Gastrocnemius medialis (tissue), 4 donors: ENCODE results near the gene NR6A1. TPM values are rescaled to one million over a fixed set of nuclear protein-coding genes. Genes with fewer than 3 reads are reported as not detected.

ENCODE experiments used
- ATAC-seq, 2 donors: fragments of 150-250 bp; one replicate each; pipeline ENCODE4 v1.9.1; 2016
- DNase-seq, 2 donors: peaks; one replicate each; pipeline ENCODE4 v3.0.0-alpha.2; 2019
- H3K27ac ChIP-seq, 4 donors: fragments of 200-600 bp; sonication (generic); 1 replicate in 1 of 4; 2 replicates in 3 of 4; pipeline ENCODE4 v1.5.1; 2016 to 2018; ENCODE audit warnings: mild to moderate bottlenecking in 2 of 4, moderate library complexity in 1 of 4
- H3K27me3 ChIP-seq, 3 donors: fragments of 200-600 bp; sonication (generic) in 2 of 3; 1 replicate in 1 of 3; 2 replicates in 2 of 3; pipeline versions ENCODE4 v1.5.1 to v1.6.0; 2016 to 2019; ENCODE audit warnings: mild to moderate bottlenecking in 1 of 3, moderate library complexity in 1 of 3
- H3K36me3 ChIP-seq, 2 donors: fragments of 200-600 bp; sonication (generic) in 1 of 2; one replicate each; pipeline ENCODE4 v1.5.1; 2017 to 2018
- H3K4me1 ChIP-seq, 2 donors: fragments of 200-600 bp; sonication (generic) in 1 of 2; one replicate each; pipeline ENCODE4 v1.5.1; 2016 to 2017; ENCODE audit warnings: mild to moderate bottlenecking in 2 of 2
- H3K4me3 ChIP-seq, 4 donors: fragments of 200-600 bp; sonication (generic) in 3 of 4; 1 replicate in 1 of 4; 2 replicates in 3 of 4; pipeline ENCODE4 v1.5.1; 2016 to 2019; ENCODE audit warnings: mild to moderate bottlenecking in 2 of 4
- H3K9me3 ChIP-seq, 3 donors: fragments of 200-600 bp; sonication (generic) in 2 of 3; 1 replicate in 1 of 3; 2 replicates in 2 of 3; pipeline ENCODE4 v1.5.1; 2016 to 2019
- CTCF ChIP-seq, 5 experiments: fragments of 450-650 bp in 3 of 5; fragments of 200-600 bp in 2 of 5; sonication (generic) in 2 of 5; IDR thresholded peaks in 4 of 5; conservative IDR thresholded peaks in 1 of 5; 1 replicate in 4 of 5; 2 replicates in 1 of 5; pipeline ENCODE4 v1.5.1; 2016 to 2019; ENCODE audit warnings: antibody characterized with exemption in 5 of 5, mild to moderate bottlenecking in 3 of 5, moderate library complexity in 3 of 5
- POLR2A ChIP-seq, 2 donors: fragments of 450-650 bp; IDR thresholded peaks; one replicate each; pipeline ENCODE4 v1.6.1; 2017; ENCODE audit warnings: antibody characterized with exemption in 2 of 2, mild to moderate bottlenecking in 2 of 2, moderate library complexity in 2 of 2
- in situ Hi-C, 4 donors: fragments of 200-750 bp; cut with MboI; loops; one replicate each; pipeline versions ENCODE4 v1.15.0 to v1.8.0; 2017; ENCODE audit warnings: low sequenced_read_pairs in 4 of 4
- intact Hi-C: fragments of 100-400 bp; cut with DNase I; formaldehyde crosslinking; loops from one replicate; pipeline ENCODE4 v1.15.1; 2023; ENCODE audit warnings: low total_unique reads
- total RNA-seq, 4 donors: library from RNA; depleted of rRNA; stranded (reverse); fragments of >200 nt; gene quantifications; one replicate each; pipeline versions ENCODE4 v1.1.0 to v1.2.3, GENCODE V29; 2016

Gene NR6A1
- total RNA-seq, 4 donors from 2014 or later, result 0.58 to 5.6 (median 2.1) TPM

GRCh38 chr9:124551472-124552272, 219.4 kb downstream of the NR6A1 start:
- in situ Hi-C loops, result no loop called here

DNA sequence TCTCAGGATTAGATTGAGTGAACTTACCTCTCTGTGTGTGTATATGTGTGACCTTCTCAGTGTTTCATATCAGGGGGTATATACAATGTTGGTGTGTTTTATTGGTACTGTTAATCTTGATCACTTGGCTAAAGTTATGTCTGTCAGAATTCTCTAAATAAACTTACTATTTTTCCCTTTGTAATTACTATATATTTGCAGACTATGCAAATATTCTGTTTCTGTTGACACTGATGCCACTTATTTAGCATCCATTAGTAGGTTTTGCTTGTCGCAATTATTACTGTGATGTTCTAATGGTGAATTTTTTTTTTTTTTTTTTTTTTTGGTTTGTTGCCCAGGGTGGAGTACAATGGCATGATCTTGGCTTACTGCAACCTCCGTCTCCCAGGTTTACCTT, 221.0 kb downstream of the NR6A1 start:
- in situ Hi-C loops (no loop called here), intact Hi-C loops (no loop called here)
- no peaks in the 10 kb centered on the region for H3K36me3 ChIP-seq
- no peak overlapping the region for H3K4me3 ChIP-seq
- H3K9me3 ChIP-seq, result no peaks in the 10 kb centered on the region
- no peak for ATAC-seq
- H3K27ac ChIP-seq, result no peak overlapping the region
- TF ChIP-seq CTCF (IDR thresholded peaks at IDR 0.05 in 4 of 5, conservative IDR thresholded peaks at IDR 0.05 in 1 of 5), result no peak
- no peak for TF ChIP-seq POLR2A (IDR thresholded peaks at IDR 0.05)
- H3K4me1 ChIP-seq, result no peaks in the 10 kb centered on the region
- H3K27me3 ChIP-seq, result no peaks in the 10 kb centered on the region
- no peak for DNase-seq

More at GRCh38 chr9:124551472-124552272, 219.4 kb downstream of the NR6A1 start:
- Histone ChIP-seq H3K27ac (no peak overlapping the region), H3K4me1 (no peaks in the 10 kb centered on the region), H3K9me3 (no peaks in the 10 kb centered on the region), H3K4me3 (no peak overlapping the region), H3K27me3 (no peaks in the 10 kb centered on the region), H3K36me3 (no peaks in the 10 kb centered on the region)
- DNase-seq, result no peak
- no peak for TF ChIP-seq POLR2A (IDR thresholded peaks at IDR 0.05)
- peak in 1 of 5 experiments; percentile 29 for TF ChIP-seq CTCF (IDR thresholded peaks at IDR 0.05 in 4 of 5, conservative IDR thresholded peaks at IDR 0.05 in 1 of 5)
- intact Hi-C loops, result no loop called here
- ATAC-seq, result peak in 1 of 2 donors; percentile 46

DNA sequence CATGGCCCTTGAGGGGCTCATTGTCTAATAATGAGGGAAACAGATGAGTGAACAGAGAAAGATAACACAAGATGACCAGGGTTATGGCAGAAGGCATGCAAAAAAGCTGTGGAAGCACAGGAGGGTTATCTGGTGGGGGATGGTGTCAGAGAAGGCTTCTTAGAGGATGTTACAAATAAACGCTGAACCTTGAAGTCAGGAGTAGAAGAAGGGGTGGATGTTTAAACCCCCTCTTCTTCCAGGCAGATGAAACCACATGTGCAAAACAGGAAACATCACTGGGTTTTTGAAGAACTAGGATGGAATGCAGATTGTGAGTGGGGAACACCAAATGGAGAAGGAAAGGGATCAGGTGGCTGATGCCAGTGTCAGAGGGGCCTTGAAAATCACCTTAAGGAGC, 222.1 kb downstream of the NR6A1 start:
- DNase-seq, result no peak
- H3K9me3 ChIP-seq, result no peaks in the 10 kb centered on the region
- in situ Hi-C loops (no loop called here), intact Hi-C loops (no loop called here)
- no peak overlapping the region for H3K27ac ChIP-seq
- no peaks in the 10 kb centered on the region for H3K4me1 ChIP-seq
- no peak overlapping the region for H3K4me3 ChIP-seq
- H3K36me3 ChIP-seq, result no peaks in the 10 kb centered on the region
- TF ChIP-seq POLR2A (IDR thresholded peaks at IDR 0.05) (no peak), CTCF (IDR thresholded peaks at IDR 0.05 in 4 of 5, conservative IDR thresholded peaks at IDR 0.05 in 1 of 5) (no peak)
- no peaks in the 10 kb centered on the region for H3K27me3 ChIP-seq
- no peak for ATAC-seq

GRCh38 chr9:124544535-124544934, 226.6 kb downstream of the NR6A1 start:
- TF ChIP-seq CTCF (IDR thresholded peaks at IDR 0.05 in 4 of 5, conservative IDR thresholded peaks at IDR 0.05 in 1 of 5) (no peak), POLR2A (IDR thresholded peaks at IDR 0.05) (no peak)
- no peaks in the 10 kb centered on the region for H3K27me3 ChIP-seq
- no peaks in the 10 kb centered on the region for H3K9me3 ChIP-seq
- no peak overlapping the region for H3K27ac ChIP-seq
- H3K4me1 ChIP-seq, result no peaks in the 10 kb centered on the region
- intact Hi-C loops, result no loop called here
- H3K36me3 ChIP-seq, result no peaks in the 10 kb centered on the region
- no peak for ATAC-seq
- no peak overlapping the region for H3K4me3 ChIP-seq
- in situ Hi-C loops, result no loop called here
- DNase-seq, result no peak
